GM23248 (cell line): ENCODE data around the gene TRPV3.

Experiments
- EZH2 ChIP-seq: fragments of 200-600 bp; sonication (generic); IDR thresholded peaks from 2 replicates; pipeline ENCODE4 v1.6.1; 2018; ENCODE audit warnings: antibody characterized with exemption, mild to moderate bottlenecking; ENCODE audit not compliant: insufficient read depth, poor library complexity, severe bottlenecking
- EZH2phosphoT487 ChIP-seq: fragments of 200-600 bp; sonication (generic); IDR thresholded peaks from 2 replicates; pipeline ENCODE4 v1.6.1; 2018; ENCODE audit warnings: antibody characterized with exemption, moderate library complexity, mild to moderate bottlenecking, low read depth; ENCODE audit not compliant: insufficient read depth

DNA sequence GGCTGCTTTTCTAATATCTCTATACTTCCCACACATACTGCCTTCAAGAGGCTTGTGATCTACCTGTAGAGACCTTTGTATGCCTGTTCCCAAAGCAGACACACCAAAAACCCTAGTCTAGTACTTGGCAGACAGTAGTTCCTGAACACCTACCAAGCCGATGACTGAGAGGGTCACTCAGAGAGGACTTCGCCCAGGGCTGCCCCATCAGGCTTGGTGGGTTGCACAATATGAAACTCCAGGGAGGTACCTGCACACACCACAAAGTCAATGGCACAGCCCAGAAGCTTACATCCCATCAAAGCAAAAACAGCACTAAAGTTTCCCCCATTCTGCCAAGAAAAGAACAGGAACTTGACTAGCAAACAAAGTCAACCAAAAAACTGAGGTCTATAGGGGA is 51.6 kb downstream of the TRPV3 start:
- TF ChIP-seq EZH2phosphoT487 (no peak), EZH2 (no peak)
